GM12891 (cell line): ENCODE measurements around the gene WWC2.

Experiments
- POLR2A ChIP-seq: IDR thresholded peaks from 2 replicates; pipeline ENCODE4 v1.6.1; 2011; ENCODE audit warnings: low read depth, low read length, control low read depth
- POLR2AphosphoS5 ChIP-seq: IDR thresholded peaks from 2 replicates; pipeline ENCODE4 v1.6.1; 2011; ENCODE audit warnings: low read depth, low read length, control low read depth
- SPI1 ChIP-seq: IDR thresholded peaks from 2 replicates; pipeline ENCODE4 v1.6.1; 2011; ENCODE audit warnings: low read depth, low read length, control low read depth
- TAF1 ChIP-seq: IDR thresholded peaks from 2 replicates; pipeline ENCODE4 v1.6.1; 2011; ENCODE audit warnings: low read depth, low read length, control low read depth

GRCh38 chr4:183147196-183147595 is 48.1 kb downstream of the WWC2 start:
- TF ChIP-seq POLR2A (no peak), SPI1 (no peak), POLR2AphosphoS5 (no peak), TAF1 (no peak)
